22Rv1 (cell line): ENCODE measurements around the gene CCL20.
"Not testable (repeated sequence)": the region's sequence is repeated elsewhere in the genome, so short reads cannot be mapped to it uniquely, and the experiment has no call there.

Experiments used
- H3K27ac ChIP-seq: fragments of 450-650 bp; 2 replicates; pipeline ENCODE4 v1.5.1; 2017
- CTCF ChIP-seq: fragments of 450-650 bp; IDR thresholded peaks from 2 replicates; pipeline ENCODE4 v1.5.1; 2017; ENCODE audit warnings: mild to moderate bottlenecking
- ZFX ChIP-seq: fragments of 450-650 bp; IDR thresholded peaks from 2 replicates; pipeline ENCODE4 v1.6.1; 2017; ENCODE audit warnings: antibody characterized with exemption, borderline replicate concordance

CCL20 gene

GRCh38 chr2:227785293-227785692 lies 28.3 kb upstream of the CCL20 start:
- TF ChIP-seq ZFX (no peak), CTCF (no peak)
- no peak overlapping the region for H3K27ac ChIP-seq

- no peak overlapping the region for H3K27ac ChIP-seq
These were observed 25.1 kb upstream of the CCL20 start for GRCh38 chr2:227788561-227789018.

GRCh38 chr2:227789803-227790202 lies 23.8 kb upstream of the CCL20 start:
- TF ChIP-seq CTCF (no peak), ZFX (no peak)
- no peak overlapping the region for H3K27ac ChIP-seq

More at GRCh38 chr2:227788561-227789018, 25.1 kb upstream of the CCL20 start:
- no peak for TF ChIP-seq CTCF
- no peak for TF ChIP-seq ZFX

- no peak overlapping the region for H3K27ac ChIP-seq
- TF ChIP-seq ZFX = no peak
- no peak for TF ChIP-seq CTCF
These were observed 20.4 kb upstream of the CCL20 start for GRCh38 chr2:227793148-227793712.

- no peak for TF ChIP-seq ZFX
- TF ChIP-seq CTCF = no peak
- H3K27ac ChIP-seq = no peak overlapping the region
These were observed 17.5 kb upstream of the CCL20 start for GRCh38 chr2:227796045-227796711.

- not testable (repeated sequence) for H3K27ac ChIP-seq
These were observed 16.9 kb upstream of the CCL20 start for GRCh38 chr2:227796768-227797167.

- TF ChIP-seq ZFX = no peak
- TF ChIP-seq CTCF = no peak
- H3K27ac ChIP-seq = no peak overlapping the region
These were observed 14.4 kb upstream of the CCL20 start for GRCh38 chr2:227799202-227799601.

- H3K27ac ChIP-seq = no peak overlapping the region
- no peak for TF ChIP-seq CTCF
- TF ChIP-seq ZFX = no peak
These were observed 10.8 kb upstream of the CCL20 start for GRCh38 chr2:227802882-227803281.
